HCT116 (cell line): ENCODE data around the gene GGA2. TPM values are rescaled to one million over a fixed set of nuclear protein-coding genes. Genes with fewer than 3 reads are reported as not detected.

Experiments used
- ATAC-seq: fragments of 200-7000 bp; cut with Tn5 transposase; 2 replicates; pipeline ENCODE4 v1.9.1; 2020; ENCODE audit warnings: mild to moderate bottlenecking, moderate library complexity
- BruUV-seq: library from RNA; stranded (reverse); fragments of 400-500 nt; replicated peaks from 2 replicates; lab custom pipeline; 2021; lab: Mats Ljungman, UMichigan
- CTCF ChIA-PET: fragments of 300-600 bp; sonication (Branson Sonifier 250); formaldehyde crosslinking; loops from one replicate; lab custom pipeline; 2021; ENCODE audit warnings: antibody characterized with exemption; lab: Charles Lee
- POLR2A ChIA-PET: fragments of 300-600, 350-600 bp; sonication (Branson Sonifier 250); formaldehyde crosslinking; loops from one replicate; lab custom pipeline; 2021; ENCODE audit warnings: antibody characterized with exemption; lab: Charles Lee
- RAD21 ChIA-PET, 2 experiments: fragments of 300-600 bp; sonication (Branson Sonifier 250); formaldehyde crosslinking; loops; one replicate each; lab custom pipeline; 2023; ENCODE audit warnings: low total read pairs in 2 of 2; ENCODE audit not compliant: uncharacterized antibody in 2 of 2, unreplicated experiment in 2 of 2, low non-redundant PET in 1 of 2; lab: Charles Lee
- DNase-seq: peaks from one replicate; pipeline ENCODE4 v3.0.0-alpha.2; 2010; ENCODE audit warnings: low read depth, low spot score
- H2AFZ ChIP-seq: fragments of 200-600 bp; shearing (Covaris generic), sonication (generic); 2 replicates; pipeline ENCODE4 v1.6.1; 2017; ENCODE audit warnings: low read depth, mixed run types, mixed read lengths, antibody characterized with exemption, low read length; ENCODE audit not compliant: poor library complexity, severe bottlenecking
- H3K27ac ChIP-seq: 2 replicates; pipeline ENCODE4 v1.5.1; 2012; ENCODE audit warnings: low read depth, low read length
- H3K27me3 ChIP-seq: fragments of 200-600 bp; sonication (generic); 2 replicates; pipeline ENCODE4 v1.6.1; 2016; ENCODE audit warnings: mixed run types, low read length, mixed read lengths; ENCODE audit not compliant: insufficient read depth
- H3K36me3 ChIP-seq, 2 experiments: fragments of 200-500 bp in 1 of 2; fragments of 200-600 bp in 1 of 2; sonication (Bioruptor generic) in 1 of 2; sonication (generic) in 1 of 2; 2 replicates each; pipeline versions ENCODE4 v1.5.1 to v1.6.1; 2014 to 2016; ENCODE audit warnings: low read length in 2 of 2, inconsistent platforms in 1 of 2, mixed read lengths in 1 of 2, mixed run types in 1 of 2; ENCODE audit not compliant: insufficient read depth in 2 of 2, control insufficient read depth in 1 of 2
- H3K4me1 ChIP-seq, 2 experiments: fragments of 200-600 bp in 1 of 2; sonication (generic) in 1 of 2; 2 replicates each; pipeline versions ENCODE4 v1.5.1 to v1.6.1; 2012 to 2017; ENCODE audit warnings: low read length in 2 of 2, inconsistent platforms in 1 of 2, mild to moderate bottlenecking in 1 of 2, mixed read lengths in 1 of 2, mixed run types in 1 of 2, moderate library complexity in 1 of 2; ENCODE audit not compliant: insufficient read depth in 2 of 2, control insufficient read depth in 1 of 2
- H3K4me2 ChIP-seq: fragments of 200-600 bp; sonication (generic); 2 replicates; pipeline ENCODE4 v1.6.1; 2017; ENCODE audit warnings: mixed run types, low read length, mixed read lengths
- H3K4me3 ChIP-seq, 2 experiments: fragments of 200-600 bp in 1 of 2; sonication (generic) in 1 of 2; replicated peaks in 1 of 2; 2 replicates each; pipeline ENCODE4 v1.5.1; 2011 to 2016; ENCODE audit warnings: low read length in 2 of 2, control low read depth in 1 of 2, low read depth in 1 of 2, mild to moderate bottlenecking in 1 of 2, mixed read lengths in 1 of 2, mixed run types in 1 of 2
- H3K79me2 ChIP-seq: fragments of 200-600 bp; sonication (generic); 2 replicates; pipeline ENCODE4 v1.6.1; 2017; ENCODE audit warnings: mild to moderate bottlenecking, mixed run types, low read length, moderate library complexity, mixed read lengths; ENCODE audit not compliant: insufficient read depth
- H3K9ac ChIP-seq: fragments of 200-600 bp; sonication (generic); 2 replicates; pipeline ENCODE4 v1.6.1; 2016; ENCODE audit warnings: low read length, mixed read lengths
- H3K9me2 ChIP-seq: fragments of 200-600 bp; sonication (generic), shearing (Covaris generic); 2 replicates; pipeline ENCODE4 v1.6.1; 2017; ENCODE audit warnings: mixed run types, mild to moderate bottlenecking, moderate library complexity; ENCODE audit not compliant: insufficient read depth
- H3K9me3 ChIP-seq, 2 experiments: fragments of 200-500 bp in 1 of 2; fragments of 200-600 bp in 1 of 2; sonication (Bioruptor generic) in 1 of 2; sonication (generic) in 1 of 2; 2 replicates each; pipeline ENCODE4 v1.6.1; 2014 to 2017; ENCODE audit warnings: low read length in 2 of 2, mixed read lengths in 2 of 2, inconsistent platforms in 1 of 2, low read depth in 1 of 2, mild to moderate bottlenecking in 1 of 2, mixed run types in 1 of 2, moderate library complexity in 1 of 2; ENCODE audit not compliant: control insufficient read depth in 1 of 2, insufficient read depth in 1 of 2
- H4K20me1 ChIP-seq: fragments of 200-600 bp; sonication (generic), shearing (Covaris generic); 2 replicates; pipeline ENCODE4 v1.6.1; 2017; ENCODE audit warnings: mixed run types, mild to moderate bottlenecking, moderate library complexity; ENCODE audit not compliant: insufficient read depth
- CBX3 ChIP-seq: IDR thresholded peaks from 2 replicates; pipeline ENCODE4 v1.6.1; 2012; ENCODE audit warnings: low read depth
- CEBPB ChIP-seq: IDR thresholded peaks from 2 replicates; pipeline ENCODE4 v1.6.1; 2012; ENCODE audit warnings: low read depth
- EGR1 ChIP-seq: IDR thresholded peaks from 2 replicates; pipeline ENCODE4 v1.6.1; 2012; ENCODE audit warnings: low read depth
- JUND ChIP-seq: IDR thresholded peaks from 2 replicates; pipeline ENCODE4 v1.6.1; 2012
- RAD21 ChIP-seq: IDR thresholded peaks from 2 replicates; pipeline ENCODE4 v1.6.1; 2012; ENCODE audit warnings: low read depth, mild to moderate bottlenecking
- REST ChIP-seq: IDR thresholded peaks from 2 replicates; pipeline ENCODE4 v1.6.1; 2012; ENCODE audit warnings: low read depth
- TCF7L2 ChIP-seq: IDR thresholded peaks from 2 replicates; pipeline ENCODE4 v1.7.0; 2011; ENCODE audit warnings: borderline replicate concordance, inconsistent platforms; ENCODE audit not compliant: insufficient read depth, insufficient read length; ENCODE audit errors: extremely low read depth
- YY1 ChIP-seq: IDR thresholded peaks from 2 replicates; pipeline ENCODE4 v1.6.1; 2011; ENCODE audit warnings: low read length, low read depth, moderate library complexity, mild to moderate bottlenecking; ENCODE audit not compliant: insufficient replicate concordance; ENCODE audit errors: extremely low read depth
- ZBTB33 ChIP-seq: IDR thresholded peaks from 2 replicates; pipeline ENCODE4 v1.6.1; 2011; ENCODE audit warnings: mild to moderate bottlenecking, low read length, moderate library complexity; ENCODE audit not compliant: insufficient replicate concordance; ENCODE audit errors: extremely low read depth
- intact Hi-C: fragments of 100-400 bp; cut with micrococcal nuclease; formaldehyde crosslinking; loops from 2 replicates; pipeline ENCODE4 v1.10.0; 2022
- total RNA-seq: library from RNA; stranded (reverse); gene quantifications from one replicate; pipeline ENCODE4 v1.2.1, GENCODE V29; 2021; ENCODE audit not compliant: unreplicated experiment
- TF ChIP-seq, protein P1 (sequence below): IDR thresholded peaks from 2 replicates; pipeline ENCODE4 v1.6.1; 2012

The GGA2 gene
- total RNA-seq, 1 experiment from 2014 or later = 68.3 TPM

- no peaks in the 10 kb centered on the region for H3K9me2 ChIP-seq
- H3K27ac ChIP-seq = no peak overlapping the region
- no peak overlapping the region for H2AFZ ChIP-seq
- H3K4me1 ChIP-seq = no peaks in the 10 kb centered on the region
- H3K79me2 ChIP-seq = no peaks in the 10 kb centered on the region
- peaks cover 5 to 17% of the 10 kb centered on the region in 2 experiments; a peak in 2 of 4 replicates for H3K36me3 ChIP-seq
- no TSS peak for BruUV-seq
- ChIA-PET CTCF (interaction anchor here (1.2 to 5.9 kb wide), 2 partner anchors 8 to 250 kb away, joined by 5 to 76 read pairs; partner anchors contain the start of gene SCNN1G), POLR2A (no interaction called here), RAD21 (no interaction called here)
- H3K9ac ChIP-seq = no peak overlapping the region
- no peaks in the 10 kb centered on the region for H3K27me3 ChIP-seq
- H3K4me2 ChIP-seq = no peak overlapping the region
- H4K20me1 ChIP-seq = no peaks in the 10 kb centered on the region
- intact Hi-C loops = loop anchor here (10.0 kb wide), 2 partner anchors 349 to 1249 kb away; no protein-coding TSS in a partner anchor
- no peak for ATAC-seq
- no peak for DNase-seq
- H3K4me3 ChIP-seq = no peak overlapping the region
- TF ChIP-seq, protein P1, sequence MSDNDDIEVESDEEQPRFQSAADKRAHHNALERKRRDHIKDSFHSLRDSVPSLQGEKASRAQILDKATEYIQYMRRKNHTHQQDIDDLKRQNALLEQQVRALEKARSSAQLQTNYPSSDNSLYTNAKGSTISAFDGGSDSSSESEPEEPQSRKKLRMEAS = no peak
- TF ChIP-seq ZBTB33 (no peak), RAD21 (no peak), REST (no peak), CBX3 (no peak), JUND (no peak), EGR1 (no peak), YY1 (no peak), CEBPB (no peak), TCF7L2 (no peak)
- H3K9me3 ChIP-seq = no peaks in the 10 kb centered on the region
Observed at GRCh38 chr16:23433261-23433920, 76.9 kb downstream of the GGA2 start.
